Mesendoderm (in vitro differentiated cells): ENCODE results near the gene ZXDC.

Source experiments
- DNase-seq: peaks from one replicate; pipeline ENCODE4 v3.0.0; 2013
- H2AK5ac ChIP-seq: 2 replicates; pipeline ENCODE4 v1.6.1; 2013; ENCODE audit warnings: low read length, inconsistent platforms
- H2BK120ac ChIP-seq: 2 replicates; pipeline ENCODE4 v1.6.1; 2013; ENCODE audit warnings: low read depth, mild to moderate bottlenecking, low read length, moderate library complexity, mixed read lengths
- H2BK15ac ChIP-seq: replicated peaks from 2 replicates; pipeline ENCODE4 v1.6.1; 2013; ENCODE audit warnings: low read depth, mild to moderate bottlenecking, moderate library complexity
- H2BK5ac ChIP-seq: 2 replicates; pipeline ENCODE4 v1.6.1; 2013; ENCODE audit warnings: low read length, inconsistent platforms
- H3K18ac ChIP-seq: 2 replicates; pipeline ENCODE4 v1.6.1; 2013; ENCODE audit warnings: mild to moderate bottlenecking, low read length, mixed read lengths
- H3K23ac ChIP-seq: one replicate; pipeline ENCODE4 v1.6.1; 2013; ENCODE audit warnings: low read length
- H3K27ac ChIP-seq: 2 replicates; pipeline ENCODE4 v1.5.1; 2013; ENCODE audit warnings: low read depth, mild to moderate bottlenecking, inconsistent platforms, low read length, moderate library complexity
- H3K27me3 ChIP-seq: 2 replicates; pipeline ENCODE4 v1.6.1; 2013; ENCODE audit warnings: low read length, control low read depth, mild to moderate bottlenecking, inconsistent platforms; ENCODE audit not compliant: insufficient read depth, poor library complexity
- H3K36me3 ChIP-seq: 2 replicates; pipeline ENCODE4 v1.6.1; 2013; ENCODE audit warnings: low read length, inconsistent platforms; ENCODE audit not compliant: control insufficient read depth, insufficient read depth
- H3K4ac ChIP-seq: one replicate; pipeline ENCODE4 v1.6.1; 2013; ENCODE audit warnings: low read depth, mild to moderate bottlenecking, low read length, moderate library complexity
- H3K4me1 ChIP-seq: 2 replicates; pipeline ENCODE4 v1.6.1; 2013; ENCODE audit warnings: low read depth, low read length, inconsistent platforms; ENCODE audit not compliant: control insufficient read depth
- H3K4me2 ChIP-seq: 2 replicates; pipeline ENCODE4 v1.6.1; 2013; ENCODE audit warnings: low read length
- H3K4me3 ChIP-seq: 2 replicates; pipeline ENCODE4 v1.5.1; 2013; ENCODE audit warnings: mild to moderate bottlenecking, low read length
- H3K56ac ChIP-seq: one replicate; pipeline ENCODE4 v1.6.1; 2013; ENCODE audit warnings: low read length
- H3K79me1 ChIP-seq: 2 replicates; pipeline ENCODE4 v1.6.1; 2013; ENCODE audit warnings: low read length, inconsistent platforms
- H3K79me2 ChIP-seq: 2 replicates; pipeline ENCODE4 v1.6.1; 2013; ENCODE audit warnings: mild to moderate bottlenecking, low read length; ENCODE audit not compliant: control insufficient read depth, insufficient read depth
- H3K9ac ChIP-seq: 2 replicates; pipeline ENCODE4 v1.6.1; 2013; ENCODE audit warnings: low read length, inconsistent platforms
- H4K5ac ChIP-seq: one replicate; pipeline ENCODE4 v1.6.1; 2013; ENCODE audit warnings: low read length
- H4K8ac ChIP-seq: one replicate; pipeline ENCODE4 v1.6.1; 2013; ENCODE audit warnings: low read depth, mild to moderate bottlenecking, control low read depth, low read length, moderate library complexity
- WGBS: extraction: QIAGEN DNeasy Blood & Tissue Kit; methylation state at CpG from one replicate; pipeline ENCODE4 v1.1.7; 2013; ENCODE audit warnings: low lambda C conversion rate, missing lambda C conversion rate; ENCODE audit not compliant: insufficient coverage; ENCODE audit errors: extremely low coverage; 5-methylcytosine and 5-hydroxymethylcytosine counted together

The ZXDC gene

GRCh38 chr3:126485176-126485897 lies 9.6 kb upstream of the ZXDC start:
- Histone ChIP-seq H3K9ac (no peak overlapping the region), H3K36me3 (no peaks in the 10 kb centered on the region), H4K8ac (no peak overlapping the region), H3K27me3 (no peaks in the 10 kb centered on the region), H3K4ac (no peak overlapping the region), H2BK15ac (no peak overlapping the region), H2BK120ac (no peak overlapping the region), H3K4me3 (no peak overlapping the region), H2AK5ac (no peak overlapping the region), H3K79me2 (no peaks in the 10 kb centered on the region), H3K79me1 (no peaks in the 10 kb centered on the region), H3K23ac (no peak overlapping the region), H4K5ac (no peak overlapping the region), H3K27ac (no peak overlapping the region), H3K4me1 (no peaks in the 10 kb centered on the region), H2BK5ac (no peak overlapping the region), H3K56ac (no peak overlapping the region), H3K18ac (no peak overlapping the region), H3K4me2 (no peak overlapping the region)
- no CpG with 5 or more reads among the region's 8 CpGs for WGBS
- DNase-seq, result no peak

DNA sequence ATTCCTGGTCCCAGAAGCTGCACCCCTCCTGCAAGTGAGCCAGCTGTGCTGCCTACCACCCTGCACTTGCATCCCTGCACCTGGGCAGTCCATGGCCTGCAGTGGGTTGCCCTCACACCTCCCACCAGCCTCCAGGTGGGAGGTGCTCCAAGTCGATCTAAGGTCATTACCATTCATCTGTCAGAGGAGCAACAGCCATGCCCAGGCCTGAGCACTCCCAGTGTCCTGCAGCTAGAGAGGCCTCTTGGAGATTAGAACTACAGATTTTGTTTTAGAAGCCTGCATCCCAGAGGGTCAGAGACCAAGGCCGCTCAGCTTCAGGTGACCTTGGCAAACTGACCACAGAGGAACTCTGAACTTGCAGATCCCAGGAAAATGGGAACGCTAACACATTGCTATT lies 9.0 kb upstream of the ZXDC start:
- H3K4me3 ChIP-seq, result no peak overlapping the region
- no peaks in the 10 kb centered on the region for H3K79me1 ChIP-seq
- H2BK120ac ChIP-seq, result no peak overlapping the region
- H4K8ac ChIP-seq, result no peak overlapping the region
- H4K5ac ChIP-seq, result no peak overlapping the region
- H3K4me1 ChIP-seq, result no peaks in the 10 kb centered on the region
- no peak overlapping the region for H3K9ac ChIP-seq
- H3K4me2 ChIP-seq, result no peak overlapping the region
- H3K27me3 ChIP-seq, result no peaks in the 10 kb centered on the region
- WGBS, result no CpG with 5 or more reads among the region's 3 CpGs
- H3K18ac ChIP-seq, result no peak overlapping the region
- H2BK15ac ChIP-seq, result no peak overlapping the region
- no peak for DNase-seq
- H3K36me3 ChIP-seq, result no peaks in the 10 kb centered on the region
- H3K23ac ChIP-seq, result no peak overlapping the region
- no peaks in the 10 kb centered on the region for H3K79me2 ChIP-seq
- H3K27ac ChIP-seq, result no peak overlapping the region
- H3K4ac ChIP-seq, result no peak overlapping the region
- H2AK5ac ChIP-seq, result no peak overlapping the region
- no peak overlapping the region for H2BK5ac ChIP-seq
- no peak overlapping the region for H3K56ac ChIP-seq

DNA sequence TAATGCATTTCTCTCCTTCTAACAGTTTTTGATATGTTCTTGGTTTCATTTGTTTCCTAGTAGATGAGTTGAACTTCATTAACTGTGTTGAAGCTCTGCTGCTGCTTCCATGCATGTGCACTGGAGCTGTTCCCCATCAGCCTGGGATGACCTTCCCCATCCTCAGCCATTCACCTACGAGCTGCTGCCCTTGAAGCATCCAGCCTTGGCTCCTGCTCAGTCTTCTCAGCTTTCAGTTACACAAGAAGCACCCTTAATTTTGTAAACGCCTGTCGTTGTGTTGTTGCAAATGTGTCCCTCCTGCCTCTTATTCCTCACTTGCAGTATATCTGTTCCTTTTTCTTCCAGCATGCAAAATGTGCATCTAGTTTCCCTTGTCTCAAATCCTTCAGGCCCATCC lies 8.5 kb upstream of the ZXDC start:
- H3K79me2 ChIP-seq, result no peaks in the 10 kb centered on the region
- no peak overlapping the region for H2BK5ac ChIP-seq
- no peaks in the 10 kb centered on the region for H3K36me3 ChIP-seq
- no peak overlapping the region for H3K4me2 ChIP-seq
- no peak overlapping the region for H3K18ac ChIP-seq
- H3K27ac ChIP-seq, result no peak overlapping the region
- WGBS, result no CpG with 5 or more reads among the region's 3 CpGs
- H3K23ac ChIP-seq, result no peak overlapping the region
- H3K27me3 ChIP-seq, result no peaks in the 10 kb centered on the region
- H2BK120ac ChIP-seq, result no peak overlapping the region
- H4K8ac ChIP-seq, result no peak overlapping the region
- no peak overlapping the region for H2AK5ac ChIP-seq
- no peaks in the 10 kb centered on the region for H3K79me1 ChIP-seq
- H3K4ac ChIP-seq, result no peak overlapping the region
- no peaks in the 10 kb centered on the region for H3K4me1 ChIP-seq
- no peak overlapping the region for H4K5ac ChIP-seq
- DNase-seq, result no peak
- H3K56ac ChIP-seq, result no peak overlapping the region
- no peak overlapping the region for H3K9ac ChIP-seq
- no peak overlapping the region for H2BK15ac ChIP-seq
- H3K4me3 ChIP-seq, result no peak overlapping the region

GRCh38 chr3:126483321-126483761 lies 7.7 kb upstream of the ZXDC start:
- Histone ChIP-seq H3K36me3 (no peaks in the 10 kb centered on the region), H3K4me1 (no peaks in the 10 kb centered on the region), H4K8ac (no peak overlapping the region), H3K4me2 (no peak overlapping the region), H3K27me3 (no peaks in the 10 kb centered on the region), H3K56ac (no peak overlapping the region), H3K4ac (no peak overlapping the region), H3K4me3 (no peak overlapping the region), H2BK120ac (no peak overlapping the region), H3K18ac (no peak overlapping the region), H3K79me2 (no peaks in the 10 kb centered on the region), H2AK5ac (no peak overlapping the region), H3K23ac (no peak overlapping the region), H3K27ac (no peak overlapping the region), H2BK15ac (no peak overlapping the region), H3K79me1 (no peaks in the 10 kb centered on the region), H2BK5ac (no peak overlapping the region), H3K9ac (no peak overlapping the region), H4K5ac (no peak overlapping the region)
- DNase-seq, result no peak
- no CpG with 5 or more reads among the region's 14 CpGs for WGBS

DNA sequence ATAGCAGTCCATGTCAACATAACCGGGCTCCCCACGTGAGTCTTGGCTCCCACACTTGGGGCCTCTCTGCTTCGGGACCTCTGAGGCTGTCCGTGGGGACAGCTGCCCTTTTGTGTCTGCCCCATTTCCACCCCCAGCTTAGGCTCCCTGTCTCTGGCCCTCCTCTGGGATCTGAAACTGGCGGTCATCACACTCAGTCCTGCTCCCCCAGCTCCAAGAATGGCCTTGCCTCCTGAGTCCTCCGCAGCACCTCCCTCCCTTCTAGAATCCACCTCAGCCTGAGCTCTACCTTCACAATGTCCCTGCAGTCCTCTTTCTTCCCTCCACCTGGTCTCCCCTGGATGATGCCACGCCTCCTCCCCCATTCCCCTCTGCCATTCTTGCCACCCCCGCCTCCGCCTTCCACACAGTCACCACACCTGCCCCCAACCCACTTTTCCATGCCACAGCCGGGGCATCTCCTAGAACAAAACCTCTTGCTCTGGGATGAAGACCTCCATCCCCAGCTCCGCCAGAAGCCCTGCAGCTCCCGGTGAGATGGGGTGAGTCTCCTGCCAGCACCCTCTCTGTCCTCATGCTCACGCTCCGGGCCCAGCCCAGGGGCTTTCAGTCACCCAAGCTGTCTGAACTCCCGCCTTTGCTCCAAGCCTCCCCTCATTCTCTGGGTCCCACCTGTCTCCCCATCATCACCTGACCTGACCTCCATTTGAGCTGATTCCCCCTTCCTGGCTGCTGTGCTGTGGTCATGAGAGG lies 7.0 kb upstream of the ZXDC start:
- no peaks in the 10 kb centered on the region for H3K79me2 ChIP-seq
- no peak for DNase-seq
- no peak overlapping the region for H3K9ac ChIP-seq
- H4K5ac ChIP-seq, result no peak overlapping the region
- H2BK5ac ChIP-seq, result no peak overlapping the region
- no peak overlapping the region for H3K4me2 ChIP-seq
- H2BK15ac ChIP-seq, result no peak overlapping the region
- H3K18ac ChIP-seq, result no peak overlapping the region
- no peak overlapping the region for H3K4ac ChIP-seq
- H2BK120ac ChIP-seq, result no peak overlapping the region
- H3K79me1 ChIP-seq, result no peaks in the 10 kb centered on the region
- H3K4me3 ChIP-seq, result no peak overlapping the region
- WGBS, result no CpG with 5 or more reads among the region's 15 CpGs
- H3K4me1 ChIP-seq, result no peaks in the 10 kb centered on the region
- no peak overlapping the region for H4K8ac ChIP-seq
- H3K36me3 ChIP-seq, result no peaks in the 10 kb centered on the region
- no peaks in the 10 kb centered on the region for H3K27me3 ChIP-seq
- H3K56ac ChIP-seq, result no peak overlapping the region
- no peak overlapping the region for H2AK5ac ChIP-seq
- no peak overlapping the region for H3K23ac ChIP-seq
- H3K27ac ChIP-seq, result no peak overlapping the region
